ENCODE measurements around the gene SLC25A26. TPM values are rescaled to one million over a fixed set of nuclear protein-coding genes. Genes with fewer than 3 reads are reported as not detected.
A peak's percentile ranks its signal among the peaks of the same experiment; 100 is the strongest.

Gene SLC25A26
- total and polyA plus RNA-seq, 2 of the 13 experiments (the other 11 are each of a cell fraction or from before 2014, with no cell fraction given) = 23.1 to 32.7 TPM

- TF ChIP-seq PAF1 (CRISPR knock-in tag; IDR thresholded peaks at IDR 0.05) (no peak), ZBTB49 (CRISPR knock-in tag; IDR thresholded peaks at IDR 0.05; ENCODE audit: borderline replicate concordance) (no peak), HDAC6 (IDR thresholded peaks at IDR 0.05; ENCODE audit: low read depth, low read length) (no peak), ZNF800 (CRISPR knock-in tag; IDR thresholded peaks at IDR 0.05) (no peak), POLR2AphosphoS2 (IDR thresholded peaks at IDR 0.05; ENCODE audit: low read depth, low read length) (no peak), ZNF207 (IDR thresholded peaks at IDR 0.05; ENCODE audit: borderline replicate concordance) (no peak), ZBTB1 (CRISPR knock-in tag; IDR thresholded peaks at IDR 0.05; ENCODE audit: borderline replicate concordance) (no peak), FOSL2 (CRISPR knock-in tag; IDR thresholded peaks at IDR 0.05) (peak; percentile 49; the same call in 1 of the 2 replicates), ZSCAN31 (CRISPR knock-in tag; IDR thresholded peaks at IDR 0.05; ENCODE audit: low read depth) (no peak), NBN (conservative IDR thresholded peaks at IDR 0.05) (no peak), MLX (CRISPR knock-in tag; IDR thresholded peaks at IDR 0.05) (no peak), PHF8 (CRISPR knock-in tag; IDR thresholded peaks at IDR 0.05) (no peak), SMAD1 (CRISPR knock-in tag; IDR thresholded peaks at IDR 0.05; ENCODE audit: borderline replicate concordance, low read depth) (no peak), ZNF614 (CRISPR knock-in tag; IDR thresholded peaks at IDR 0.05; ENCODE audit: borderline replicate concordance) (peak; percentile 36; the same call in 1 of the 2 replicates), ATF5 (CRISPR knock-in tag; IDR thresholded peaks at IDR 0.05; ENCODE audit: low read depth) (no peak), CEBPZ (IDR thresholded peaks at IDR 0.05; ENCODE audit: low read length) (no peak), NFYB (CRISPR knock-in tag; IDR thresholded peaks at IDR 0.05) (no peak), PRDM4 (CRISPR knock-in tag; IDR thresholded peaks at IDR 0.05; ENCODE audit: borderline replicate concordance) (no peak), HNF4A (CRISPR knock-in tag; IDR thresholded peaks at IDR 0.05) (no peak)
These were observed 186.9 kb downstream of the SLC25A26 start (continued) for GRCh38 chr3:66407611-66408218.
